Spleen (tissue), 11 donors: ENCODE measurements around the gene CAMTA1. TPM values are rescaled to one million over a fixed set of nuclear protein-coding genes. Genes with fewer than 3 reads are reported as not detected.

Experiments
- DNase-seq: peaks from one replicate; pipeline ENCODE4 v3.0.0-alpha.2; 2020
- H3K27ac ChIP-seq, 8 donors: fragments of 200-600 bp; sonication (generic) in 7 of 8; 1 replicate in 4 of 8; 2 replicates in 4 of 8; pipeline versions ENCODE4 v1.5.0 to v1.8.0; 2016 to 2021; ENCODE audit warnings: inconsistent platforms in 4 of 8, mild to moderate bottlenecking in 4 of 8, moderate library complexity in 1 of 8
- H3K27me3 ChIP-seq, 7 donors: fragments of 200-600 bp; sonication (generic) in 6 of 7; replicated peaks in 1 of 7; 1 replicate in 4 of 7; 2 replicates in 3 of 7; pipeline versions ENCODE4 v1.5.0 to v1.8.0; 2016 to 2021; ENCODE audit warnings: inconsistent platforms in 3 of 7, mild to moderate bottlenecking in 1 of 7
- H3K36me3 ChIP-seq, 6 donors: fragments of 200-600 bp; sonication (generic) in 5 of 6; 1 replicate in 4 of 6; 2 replicates in 2 of 6; pipeline versions ENCODE4 v1.5.0 to v1.8.0; 2016 to 2021; ENCODE audit warnings: inconsistent platforms in 2 of 6
- H3K4me1 ChIP-seq, 6 donors: fragments of 200-600 bp; sonication (generic) in 5 of 6; 1 replicate in 3 of 6; 2 replicates in 3 of 6; pipeline versions ENCODE4 v1.5.0 to v1.8.0; 2016 to 2021; ENCODE audit warnings: inconsistent platforms in 3 of 6
- H3K4me3 ChIP-seq, 8 donors: fragments of 200-600 bp; sonication (generic) in 7 of 8; 1 replicate in 4 of 8; 2 replicates in 4 of 8; pipeline versions ENCODE4 v1.5.0 to v1.8.0; 2016 to 2021; ENCODE audit warnings: inconsistent platforms in 4 of 8, mild to moderate bottlenecking in 4 of 8, moderate library complexity in 2 of 8
- H3K9me3 ChIP-seq, 8 donors: fragments of 200-600 bp; sonication (generic) in 7 of 8; 1 replicate in 4 of 8; 2 replicates in 4 of 8; pipeline versions ENCODE4 v1.5.0 to v1.8.0; 2016 to 2021; ENCODE audit warnings: inconsistent platforms in 4 of 8
- CTCF ChIP-seq, 11 experiments: fragments of 200-600 bp in 7 of 11; fragments of 450-650 bp in 4 of 11; sonication (generic) in 4 of 11; IDR thresholded peaks in 8 of 11; conservative IDR thresholded peaks in 3 of 11; 1 replicate in 7 of 11; 2 replicates in 4 of 11; pipeline versions ENCODE4 v1.4.0 to v1.8.0; 2016 to 2021; ENCODE audit warnings: antibody characterized with exemption in 11 of 11, inconsistent platforms in 4 of 11, mild to moderate bottlenecking in 1 of 11
- POLR2A ChIP-seq, 3 donors: fragments of 450-650 bp; IDR thresholded peaks; one replicate each; pipeline ENCODE4 v1.5.1; 2017; ENCODE audit warnings: antibody characterized with exemption in 3 of 3, mild to moderate bottlenecking in 1 of 3
- POLR2AphosphoS5 ChIP-seq, 3 donors: sonication (generic); formaldehyde crosslinking; IDR thresholded peaks; one replicate each; pipeline ENCODE4 v1.5.1; 2017; ENCODE audit warnings: antibody characterized with exemption in 3 of 3
- WGBS, 5 donors: extraction: QIAGEN DNeasy Blood & Tissue Kit in 3 of 5; methylation state at CpG; one replicate each; pipeline versions ENCODE4 v1.1.5 to v1.1.7; 2013 to 2018; 5-methylcytosine and 5-hydroxymethylcytosine counted together
- intact Hi-C: fragments of 100-400 bp; cut with DNase I; formaldehyde crosslinking; loops from one replicate; pipeline ENCODE4 v1.15.0; 2023; ENCODE audit warnings: low total_unique reads
- polyA plus RNA-seq, 3 donors: library from polyadenylated mRNA; stranded (reverse); fragments of 200-250 nt; gene quantifications; one replicate each; pipeline ENCODE4 v1.2.1, GENCODE V29; 2013
- total RNA-seq, 7 donors: library from RNA; depleted of rRNA in 3 of 7; stranded (reverse); fragments of >200 nt in 3 of 7; fragmentation: NEBNext Ultra II Directional in 4 of 7; extraction: Animal tissue kit (Norgen Biotek cat#: 25700) in 4 of 7; gene quantifications; one replicate each; pipeline versions ENCODE4 v1.1.0 to v1.2.1, GENCODE V29; 2016 to 2021
- donor health status: healthy with polysubstance abuse.
- donor health status: DM: no; HTN: no; CAD: no; lungs with moderate emphysema.
- donor health status: DM: no; HTN: no; CAD: no.
- donor health status: Bipolar disorder and iron deficiency.
- donor health status: healthy.
- donor health status: DM: no; HTN: no; CAD: no.
- donor health status: DM: yes; HTN: yes; CAD: no.

The CAMTA1 gene
- total and polyA plus RNA-seq, 10 donors: 53.0 to 106 (median 77.3) TPM

DNA sequence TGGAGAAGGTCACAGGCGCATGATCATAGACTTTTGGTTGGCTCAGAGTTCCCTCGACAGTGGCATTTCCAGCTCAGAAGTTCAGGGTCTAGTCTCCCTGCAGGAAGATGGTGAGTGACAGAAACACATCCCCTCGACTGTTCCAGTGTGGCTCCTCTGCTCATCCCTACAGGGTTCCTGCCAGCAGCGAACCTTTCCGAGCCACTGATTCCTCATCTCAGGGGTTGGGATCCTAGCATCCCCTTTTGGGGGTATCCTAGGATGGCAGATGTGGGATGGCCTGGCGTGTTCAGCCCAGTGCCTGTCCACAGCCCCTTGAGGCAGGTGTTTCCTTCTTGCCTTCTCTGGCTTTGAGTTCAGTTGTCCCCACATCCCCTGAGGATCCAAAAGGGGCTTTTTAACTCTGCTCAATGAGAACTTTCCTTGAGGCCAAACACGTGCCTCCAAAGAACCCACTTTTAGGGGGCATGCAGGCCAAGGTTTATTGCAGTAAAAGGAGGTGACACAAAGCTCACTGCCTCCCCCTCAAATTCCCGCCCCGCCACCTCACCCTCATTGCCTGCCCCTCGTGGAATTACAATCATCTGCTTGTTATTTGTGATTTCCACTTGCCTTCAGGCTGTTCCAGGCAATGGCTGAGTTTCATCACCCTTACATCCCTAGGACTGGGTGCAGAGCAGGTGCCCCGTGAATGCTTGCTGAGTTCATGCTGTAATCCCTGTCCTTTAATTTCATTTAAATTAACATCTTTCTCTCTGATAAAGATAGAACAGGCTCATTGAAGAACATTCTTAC lies 440.7 kb downstream of the CAMTA1 start:
- TF ChIP-seq POLR2AphosphoS5 (IDR thresholded peaks at IDR 0.05) (no peak), POLR2A (IDR thresholded peaks at IDR 0.05) (no peak), CTCF (IDR thresholded peaks at IDR 0.05 in 8 of 11, conservative IDR thresholded peaks at IDR 0.05 in 3 of 11) (no peak)
- H3K4me1 ChIP-seq: no peaks in the 10 kb centered on the region
- no peaks in the 10 kb centered on the region for H3K9me3 ChIP-seq
- no peak overlapping the region for H3K4me3 ChIP-seq
- no peak overlapping the region for H3K27ac ChIP-seq
- peak; percentile 44 for DNase-seq
- intact Hi-C loops: no loop called here
- peaks cover 0 to 11% (median 0%) of the 10 kb centered on the region in 7 donors for H3K27me3 ChIP-seq
- H3K36me3 ChIP-seq: no peaks in the 10 kb centered on the region
- 74 to 84% (median 80%) methylated on average over 9 to 11 of the region's 11 CpGs for WGBS, 5 donors

DNA sequence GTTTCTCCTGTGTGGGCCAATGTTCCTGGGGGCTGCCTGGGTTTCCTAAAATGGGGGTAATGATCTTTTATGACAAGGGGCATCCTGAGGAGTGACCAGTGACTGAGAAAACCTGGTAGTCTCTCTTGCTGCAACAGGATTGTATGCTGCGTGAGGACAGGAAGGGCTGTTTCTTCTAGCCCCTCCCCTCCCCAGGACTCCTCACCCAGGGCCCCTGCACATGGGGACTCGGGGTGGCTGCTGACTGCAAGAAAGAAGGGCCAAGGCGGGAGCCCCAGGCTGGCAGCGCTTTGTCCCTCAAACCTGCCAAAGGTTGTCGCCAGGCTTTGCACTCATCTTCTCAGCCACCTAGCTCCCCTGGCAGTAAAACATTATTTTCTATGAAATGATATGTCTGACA lies 442.4 kb downstream of the CAMTA1 start:
- TF ChIP-seq CTCF (IDR thresholded peaks at IDR 0.05 in 8 of 11, conservative IDR thresholded peaks at IDR 0.05 in 3 of 11): no peak
- no peak for TF ChIP-seq POLR2A (IDR thresholded peaks at IDR 0.05)
- TF ChIP-seq POLR2AphosphoS5 (IDR thresholded peaks at IDR 0.05): no peak
- intact Hi-C loops: no loop called here
- 86 to 95% (median 90%) methylated on average over 4 to 5 of the region's 5 CpGs for WGBS, 5 donors
- no peak overlapping the region for H3K4me3 ChIP-seq
- H3K27ac ChIP-seq: no peak overlapping the region
- no peaks in the 10 kb centered on the region for H3K36me3 ChIP-seq
- DNase-seq: no peak
- H3K9me3 ChIP-seq: no peaks in the 10 kb centered on the region
- H3K4me1 ChIP-seq: no peaks in the 10 kb centered on the region
- H3K27me3 ChIP-seq: peaks cover 0 to 11% (median 0%) of the 10 kb centered on the region in 7 donors

- DNase-seq: peak; percentile 59
- Histone ChIP-seq H3K4me3 (no peak overlapping the region), H3K4me1 (no peaks in the 10 kb centered on the region), H3K9me3 (no peaks in the 10 kb centered on the region), H3K36me3 (no peaks in the 10 kb centered on the region), H3K27me3 (peaks cover 0 to 11% (median 0%) of the 10 kb centered on the region in 7 donors), H3K27ac (no peak overlapping the region)
- intact Hi-C loops: no loop called here
- 80 to 85% (median 81%) methylated on average over 8 to 17 of the region's 17 CpGs for WGBS, 5 donors
- TF ChIP-seq POLR2A (IDR thresholded peaks at IDR 0.05) (no peak), CTCF (IDR thresholded peaks at IDR 0.05 in 8 of 11, conservative IDR thresholded peaks at IDR 0.05 in 3 of 11) (no peak), POLR2AphosphoS5 (IDR thresholded peaks at IDR 0.05) (no peak)
These were observed 443.2 kb downstream of the CAMTA1 start for GRCh38 chr1:7228252-7228961.

GRCh38 chr1:7229186-7229585 lies 443.9 kb downstream of the CAMTA1 start:
- H3K9me3 ChIP-seq: no peaks in the 10 kb centered on the region
- 49 to 71% (median 59%) methylated on average over 4 of the region's 4 CpGs for WGBS, 5 donors
- no peaks in the 10 kb centered on the region for H3K36me3 ChIP-seq
- no peak for TF ChIP-seq POLR2AphosphoS5 (IDR thresholded peaks at IDR 0.05)
- TF ChIP-seq CTCF (IDR thresholded peaks at IDR 0.05 in 8 of 11, conservative IDR thresholded peaks at IDR 0.05 in 3 of 11): no peak
- TF ChIP-seq POLR2A (IDR thresholded peaks at IDR 0.05): no peak
- H3K4me1 ChIP-seq: no peaks in the 10 kb centered on the region
- H3K27me3 ChIP-seq: peaks cover 0 to 11% (median 0%) of the 10 kb centered on the region in 7 donors
- intact Hi-C loops: no loop called here
- H3K27ac ChIP-seq: no peak overlapping the region
- no peak overlapping the region for H3K4me3 ChIP-seq
- no peak for DNase-seq
